ENCODE results near the gene TLCD5. TPM values are rescaled to one million over a fixed set of nuclear protein-coding genes. Genes with fewer than 3 reads are reported as not detected.

Gene TLCD5
- total and polyA plus RNA-seq, 4 donors = 2.0 to 10.8 (median 3.1) TPM

DNA sequence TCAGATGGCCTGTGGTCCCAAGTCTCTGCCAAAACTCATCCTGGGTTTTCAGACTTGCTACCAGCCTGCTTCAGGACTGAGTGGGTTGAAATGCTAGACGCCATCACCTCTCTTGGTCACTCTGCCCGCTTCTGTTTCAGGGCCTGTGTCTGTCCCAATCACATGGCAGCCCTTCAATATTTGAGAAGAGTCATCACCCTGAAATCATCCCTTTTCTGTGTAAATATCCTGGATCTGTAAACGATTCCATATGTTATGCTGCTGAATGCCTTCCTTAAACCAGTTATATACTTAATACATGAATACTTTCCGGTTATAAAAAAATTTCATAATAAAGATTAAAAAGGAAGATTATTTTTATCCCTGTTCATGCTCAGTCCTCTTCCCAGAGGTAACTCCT is 39.8 kb upstream of the TLCD5 start:
- no peaks in the 10 kb centered on the region for H3K9me3 ChIP-seq (ENCODE audit: control insufficient read depth in 4 of 4, insufficient read depth in 3 of 4, low read length in 3 of 4)
- H3K4me3 ChIP-seq = no peak overlapping the region
- H3K36me3 ChIP-seq (ENCODE audit: control insufficient read depth in 4 of 4, insufficient read depth in 4 of 4, low read length in 4 of 4) = no peaks in the 10 kb centered on the region
- DNase-seq (no peak), ATAC-seq (ENCODE audit: insufficient read depth, low FRiP score) (no peak)
- H3K9ac ChIP-seq (ENCODE audit: insufficient read depth in 1 of 2, low read length in 2 of 2) = no peak overlapping the region
- no peak overlapping the region for H3K27ac ChIP-seq (ENCODE audit: low read depth in 1 of 2, low read length in 1 of 2)
- WGBS, 2 donors = 87 to 90% methylated on average over 4 of the region's 4 CpGs
- H3K4me1 ChIP-seq (ENCODE audit: control insufficient read depth in 5 of 5, insufficient read depth in 5 of 5, low read length in 5 of 5) = peaks cover 0 to 13% (median 4%) of the 10 kb centered on the region in 5 donors
- TF ChIP-seq, protein P1, sequence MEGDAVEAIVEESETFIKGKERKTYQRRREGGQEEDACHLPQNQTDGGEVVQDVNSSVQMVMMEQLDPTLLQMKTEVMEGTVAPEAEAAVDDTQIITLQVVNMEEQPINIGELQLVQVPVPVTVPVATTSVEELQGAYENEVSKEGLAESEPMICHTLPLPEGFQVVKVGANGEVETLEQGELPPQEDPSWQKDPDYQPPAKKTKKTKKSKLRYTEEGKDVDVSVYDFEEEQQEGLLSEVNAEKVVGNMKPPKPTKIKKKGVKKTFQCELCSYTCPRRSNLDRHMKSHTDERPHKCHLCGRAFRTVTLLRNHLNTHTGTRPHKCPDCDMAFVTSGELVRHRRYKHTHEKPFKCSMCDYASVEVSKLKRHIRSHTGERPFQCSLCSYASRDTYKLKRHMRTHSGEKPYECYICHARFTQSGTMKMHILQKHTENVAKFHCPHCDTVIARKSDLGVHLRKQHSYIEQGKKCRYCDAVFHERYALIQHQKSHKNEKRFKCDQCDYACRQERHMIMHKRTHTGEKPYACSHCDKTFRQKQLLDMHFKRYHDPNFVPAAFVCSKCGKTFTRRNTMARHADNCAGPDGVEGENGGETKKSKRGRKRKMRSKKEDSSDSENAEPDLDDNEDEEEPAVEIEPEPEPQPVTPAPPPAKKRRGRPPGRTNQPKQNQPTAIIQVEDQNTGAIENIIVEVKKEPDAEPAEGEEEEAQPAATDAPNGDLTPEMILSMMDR (IDR thresholded peaks at IDR 0.05; ENCODE audit: control extremely low read depth, extremely low read depth) = no peak
- H3K27me3 ChIP-seq (ENCODE audit: control insufficient read depth in 3 of 3, insufficient read depth in 3 of 3, low read length in 2 of 3) = peaks cover 0 to 5% (median 0%) of the 10 kb centered on the region in 3 donors

DNA sequence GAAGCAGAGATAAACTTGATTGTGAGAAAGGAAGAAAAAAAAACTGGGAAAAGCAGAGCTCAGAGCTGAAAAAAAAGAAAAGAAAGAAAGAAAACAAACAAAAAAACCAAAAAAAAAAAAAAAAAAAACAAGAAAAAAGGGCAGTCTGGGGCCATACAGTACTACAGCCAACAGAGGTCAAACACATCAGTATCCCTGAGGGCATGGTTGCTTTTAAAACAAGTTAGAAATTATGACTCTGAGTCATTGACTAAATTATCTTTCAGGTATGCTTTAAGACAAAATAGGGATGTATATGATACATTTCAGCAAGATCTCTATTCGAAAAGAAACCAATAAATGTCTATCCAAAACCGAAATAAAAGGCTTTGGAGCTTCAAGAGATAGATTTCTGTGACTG is 37.1 kb upstream of the TLCD5 start:
- Histone ChIP-seq H3K9ac (ENCODE audit: insufficient read depth in 1 of 2, low read length in 2 of 2) (no peak overlapping the region), H3K27me3 (ENCODE audit: control insufficient read depth in 3 of 3, insufficient read depth in 3 of 3, low read length in 2 of 3) (peaks cover 0 to 11% (median 6%) of the 10 kb centered on the region in 3 donors), H3K36me3 (ENCODE audit: control insufficient read depth in 4 of 4, insufficient read depth in 4 of 4, low read length in 4 of 4) (no peaks in the 10 kb centered on the region), H3K27ac (ENCODE audit: low read depth in 1 of 2, low read length in 1 of 2) (no peak overlapping the region), H3K4me3 (no peak overlapping the region), H3K4me1 (ENCODE audit: control insufficient read depth in 5 of 5, insufficient read depth in 5 of 5, low read length in 5 of 5) (no peaks in the 10 kb centered on the region), H3K9me3 (ENCODE audit: control insufficient read depth in 4 of 4, insufficient read depth in 3 of 4, low read length in 3 of 4) (no peaks in the 10 kb centered on the region)
- 92 to 95% methylated on average over 2 of the region's 2 CpGs for WGBS, 2 donors
- TF ChIP-seq, protein P1 (IDR thresholded peaks at IDR 0.05; ENCODE audit: control extremely low read depth, extremely low read depth) = no peak
- no peak for ATAC-seq (ENCODE audit: insufficient read depth, low FRiP score)
- no peak for DNase-seq

DNA sequence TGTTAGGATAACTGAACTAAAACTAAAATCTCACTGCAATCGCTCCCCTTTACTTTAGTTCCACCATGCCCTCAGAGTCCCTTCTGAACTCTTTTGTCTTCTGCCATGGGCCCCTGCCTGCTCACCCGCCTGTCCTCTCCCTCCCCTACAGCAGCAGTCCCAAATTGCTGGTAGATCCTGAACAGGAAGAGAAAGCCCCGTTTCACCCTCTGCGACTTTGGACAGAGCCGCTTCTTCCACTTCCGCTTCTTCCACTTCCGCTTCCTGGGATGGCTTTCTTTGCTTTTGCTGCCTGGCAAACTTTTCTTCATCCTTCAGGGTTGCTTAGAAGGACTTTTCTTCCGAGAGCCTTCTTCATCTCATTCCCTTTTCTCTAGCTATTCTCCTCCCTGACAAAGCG is 35.7 kb upstream of the TLCD5 start:
- Histone ChIP-seq H3K9ac (ENCODE audit: insufficient read depth in 1 of 2, low read length in 2 of 2) (no peak overlapping the region), H3K4me1 (ENCODE audit: control insufficient read depth in 5 of 5, insufficient read depth in 5 of 5, low read length in 5 of 5) (no peaks in the 10 kb centered on the region), H3K36me3 (ENCODE audit: control insufficient read depth in 4 of 4, insufficient read depth in 4 of 4, low read length in 4 of 4) (no peaks in the 10 kb centered on the region), H3K27me3 (ENCODE audit: control insufficient read depth in 3 of 3, insufficient read depth in 3 of 3, low read length in 2 of 3) (peaks cover 0 to 18% (median 6%) of the 10 kb centered on the region in 3 donors), H3K27ac (ENCODE audit: low read depth in 1 of 2, low read length in 1 of 2) (no peak overlapping the region), H3K9me3 (ENCODE audit: control insufficient read depth in 4 of 4, insufficient read depth in 3 of 4, low read length in 3 of 4) (peaks cover 0 to 2% (median 0%) of the 10 kb centered on the region in 4 donors), H3K4me3 (no peak overlapping the region)
- DNase-seq (no peak), ATAC-seq (ENCODE audit: insufficient read depth, low FRiP score) (no peak)
- WGBS, 2 donors = 55 to 69% methylated on average over 9 of the region's 9 CpGs
- TF ChIP-seq, protein P1 (IDR thresholded peaks at IDR 0.05; ENCODE audit: control extremely low read depth, extremely low read depth) = no peak

DNA sequence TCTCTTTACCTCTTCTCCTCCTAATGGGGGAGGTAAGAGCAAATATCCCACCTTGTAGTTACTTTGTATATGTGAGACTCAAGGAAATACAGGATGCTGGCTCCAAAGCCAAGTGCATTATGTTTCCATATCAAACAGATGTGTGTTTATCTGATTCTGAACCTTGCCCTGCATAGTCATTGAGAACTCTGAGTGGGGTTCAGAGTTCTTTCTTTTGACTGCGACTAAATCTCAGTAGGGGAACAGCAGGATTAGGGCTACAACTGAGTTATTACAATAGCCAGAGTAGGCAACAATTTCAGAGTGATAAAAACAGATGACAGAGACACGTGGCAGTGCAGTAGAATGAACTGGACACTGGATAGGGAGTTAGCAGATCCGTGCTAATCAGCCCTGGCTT is 34.1 kb upstream of the TLCD5 start:
- H3K4me3 ChIP-seq = no peak overlapping the region
- ATAC-seq (ENCODE audit: insufficient read depth, low FRiP score) = no peak
- no peak overlapping the region for H3K9ac ChIP-seq (ENCODE audit: insufficient read depth in 1 of 2, low read length in 2 of 2)
- H3K4me1 ChIP-seq (ENCODE audit: control insufficient read depth in 5 of 5, insufficient read depth in 5 of 5, low read length in 5 of 5) = no peaks in the 10 kb centered on the region
- peaks cover 0 to 18% (median 6%) of the 10 kb centered on the region in 3 donors for H3K27me3 ChIP-seq (ENCODE audit: control insufficient read depth in 3 of 3, insufficient read depth in 3 of 3, low read length in 2 of 3)
- H3K9me3 ChIP-seq (ENCODE audit: control insufficient read depth in 4 of 4, insufficient read depth in 3 of 4, low read length in 3 of 4) = peaks cover 0 to 2% (median 0%) of the 10 kb centered on the region in 4 donors
- 51 to 58% methylated on average over 3 of the region's 3 CpGs for WGBS, 2 donors
- TF ChIP-seq, protein P1 (IDR thresholded peaks at IDR 0.05; ENCODE audit: control extremely low read depth, extremely low read depth) = no peak
- DNase-seq = no peak
- H3K27ac ChIP-seq (ENCODE audit: low read depth in 1 of 2, low read length in 1 of 2) = no peak overlapping the region
- no peaks in the 10 kb centered on the region for H3K36me3 ChIP-seq (ENCODE audit: control insufficient read depth in 4 of 4, insufficient read depth in 4 of 4, low read length in 4 of 4)

All from lung (tissue), 12 donors.